ENCODE measurements around the gene IVD. TPM values are rescaled to one million over a fixed set of nuclear protein-coding genes. Genes with fewer than 3 reads are reported as not detected.

Gene IVD
- total and polyA plus RNA-seq, 2 donors (not counting 1 experiment from before 2014, with no cell fraction given), result 41.7 to 106 TPM

GRCh38 chr15:40365624-40366456 lies 39.8 kb upstream of the IVD start:
- intact Hi-C loops (cut with micrococcal nuclease), result no loop called here
- H4K20me1 ChIP-seq (ENCODE audit: control insufficient read depth, insufficient read depth, low read length, poor library complexity, severe bottlenecking), result peaks cover 25% of the 10 kb centered on the region
- peaks cover 0 to 7% of the 10 kb centered on the region in 2 experiments for H3K36me3 ChIP-seq (replicated peaks in 1 of 2; ENCODE audit: control extremely low read depth in 1 of 2, control insufficient read depth in 1 of 2, extremely low read depth in 1 of 2, insufficient read depth in 2 of 2, low read length in 1 of 2)
- ATAC-seq (ENCODE audit: low read depth), result no peak
- no peak overlapping the region for H2AFZ ChIP-seq (ENCODE audit: insufficient read depth, low read depth, low read length, poor library complexity, severe bottlenecking)
- no peak overlapping the region for H3K4me2 ChIP-seq (replicated peaks; ENCODE audit: low read depth, low read length, poor library complexity, severe bottlenecking)
- H3K9me3 ChIP-seq (ENCODE audit: control extremely low read depth in 1 of 3, control insufficient read depth in 2 of 3, insufficient read depth in 1 of 3, low read length in 2 of 3), result no peaks in the 10 kb centered on the region
- no peak overlapping the region for H3K4me3 ChIP-seq (ENCODE audit: control extremely low read depth in 1 of 5, extremely low read depth in 1 of 5, insufficient read depth in 1 of 5, low read depth in 2 of 5, low read length in 4 of 5)
- no peaks in the 10 kb centered on the region for H3K27me3 Mint-ChIP-seq
- peaks cover 14 to 26% of the 10 kb centered on the region in 2 donors for H3K4me1 ChIP-seq (ENCODE audit: control insufficient read depth in 2 of 2, insufficient read depth in 2 of 2, low read length in 2 of 2)
- no peaks in the 10 kb centered on the region for H3K9me3 Mint-ChIP-seq (ENCODE audit: insufficient read depth)
- 91% methylated on average over 7 of the region's 11 CpGs for WGBS (ENCODE audit: insufficient coverage)
- H3K9ac ChIP-seq (ENCODE audit: low read length), result no peak overlapping the region
- no peak overlapping the region for H3K27ac ChIP-seq (ENCODE audit: low read length in 2 of 2)
- peaks cover 22% of the 10 kb centered on the region for H3K4me1 Mint-ChIP-seq
- no peak for TF ChIP-seq EZH2 (IDR thresholded peaks at IDR 0.05; ENCODE audit: borderline replicate concordance, insufficient read depth, low read depth, low read length, poor library complexity, severe bottlenecking)
- TF ChIP-seq CTCF (IDR thresholded peaks at IDR 0.05), result no peak
- DNase-seq, result no peak
- H3K27me3 ChIP-seq (replicated peaks in 1 of 4; ENCODE audit: control extremely low read depth in 1 of 4, control insufficient read depth in 3 of 4, insufficient read depth in 4 of 4, low read length in 3 of 4), result no peaks in the 10 kb centered on the region
- CTCF ChIA-PET, result interaction anchor here (0.8 to 6.4 kb wide), 8 partner anchors 18 to 147 kb away, joined by 3 to 56 read pairs (median 10); partner anchors contain the start of genes CCDC9B, INAFM2 and IVD
- H3K4me3 Mint-ChIP-seq, result peak overlapping the region; percentile 29
- POLR2A ChIA-PET, result interaction anchor here (0.9 kb wide), 1 partner anchor 10 kb away, joined by 3 read pairs; no protein-coding TSS in a partner anchor
- H3K79me2 ChIP-seq (ENCODE audit: control insufficient read depth, insufficient read depth, low read length), result peaks cover 35% of the 10 kb centered on the region
- H3K27ac Mint-ChIP-seq, result no peak overlapping the region
